ENCODE results near the gene RGS3.

RGS3 gene

DNA sequence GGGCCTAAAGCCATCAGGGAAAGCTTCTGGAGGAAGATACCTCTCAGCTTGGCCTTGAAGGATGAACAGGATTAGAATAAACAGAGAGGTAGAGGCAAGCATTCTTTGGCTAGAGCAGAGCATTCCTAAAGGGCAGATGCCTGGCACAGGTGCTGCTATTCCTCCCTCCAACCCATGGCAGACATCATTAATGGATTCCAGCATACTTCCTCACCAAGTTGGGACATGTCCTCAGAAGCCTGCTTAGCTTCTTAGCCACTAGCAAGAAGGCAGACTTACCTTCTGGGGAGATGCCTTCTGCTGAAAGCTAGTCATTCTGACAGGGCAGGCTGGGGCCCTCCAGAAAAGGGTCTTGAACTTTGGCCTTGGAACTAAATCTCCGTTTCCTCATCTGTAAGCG, 122.0 kb downstream of the RGS3 start:
- no peak for DNase-seq (ENCODE audit: low read depth)

DNA sequence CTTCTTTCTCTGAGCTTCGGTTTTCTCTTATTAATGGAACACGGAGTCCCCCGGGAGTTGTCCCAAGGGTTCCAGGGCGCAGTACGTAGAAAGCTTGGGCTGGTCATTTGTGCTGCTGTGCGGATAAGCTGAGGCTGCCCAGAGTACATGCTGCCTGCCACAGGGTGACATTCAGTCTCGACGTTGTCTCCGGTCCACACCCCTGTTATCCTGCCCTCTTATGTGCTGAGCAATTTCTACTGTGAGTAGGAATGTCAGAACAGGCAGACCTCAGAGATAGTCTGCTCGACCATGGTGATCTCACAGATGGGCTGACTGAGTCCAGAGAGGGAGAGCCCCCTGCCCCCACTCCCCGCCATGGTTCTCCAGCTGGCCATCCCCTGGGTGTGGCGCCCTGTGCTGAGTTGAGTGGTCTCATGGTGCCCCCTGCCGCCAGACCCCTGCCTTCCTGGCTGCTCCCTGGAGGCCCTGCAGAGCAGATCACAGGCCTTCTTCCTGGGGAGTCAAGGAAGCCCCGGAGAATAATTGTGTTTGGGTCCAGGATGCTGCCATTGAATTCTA, 124.0 kb downstream of the RGS3 start:
- no peak for DNase-seq (ENCODE audit: low read depth)

DNA sequence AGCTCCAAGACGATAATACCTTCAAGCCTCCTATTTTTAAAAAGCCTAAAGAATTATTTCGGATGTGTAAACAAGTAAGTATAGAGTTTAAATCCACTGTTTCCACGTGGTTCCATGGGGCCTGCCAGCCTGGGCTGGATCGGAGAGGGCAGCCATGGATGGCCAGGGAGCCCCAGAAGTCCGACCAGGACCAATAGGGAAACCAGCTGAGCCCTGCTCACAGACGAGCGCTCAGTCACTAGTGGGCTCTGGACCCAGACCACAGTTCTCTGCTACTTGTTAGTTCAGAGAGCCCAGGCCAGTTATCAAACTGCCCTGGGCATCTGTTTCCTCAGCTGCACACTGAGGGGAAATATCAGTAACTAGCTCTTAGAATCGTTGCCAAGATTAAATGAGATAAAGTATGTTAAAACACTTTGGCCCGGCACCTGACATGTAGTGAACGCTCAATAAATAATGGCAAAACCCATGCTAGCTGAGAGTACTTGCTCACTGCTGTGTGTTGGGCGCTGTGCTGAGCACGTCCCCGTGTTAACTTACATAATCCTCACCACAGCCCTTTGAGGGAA, 124.8 kb downstream of the RGS3 start:
- DNase-seq (ENCODE audit: low read depth), result no peak

DNA sequence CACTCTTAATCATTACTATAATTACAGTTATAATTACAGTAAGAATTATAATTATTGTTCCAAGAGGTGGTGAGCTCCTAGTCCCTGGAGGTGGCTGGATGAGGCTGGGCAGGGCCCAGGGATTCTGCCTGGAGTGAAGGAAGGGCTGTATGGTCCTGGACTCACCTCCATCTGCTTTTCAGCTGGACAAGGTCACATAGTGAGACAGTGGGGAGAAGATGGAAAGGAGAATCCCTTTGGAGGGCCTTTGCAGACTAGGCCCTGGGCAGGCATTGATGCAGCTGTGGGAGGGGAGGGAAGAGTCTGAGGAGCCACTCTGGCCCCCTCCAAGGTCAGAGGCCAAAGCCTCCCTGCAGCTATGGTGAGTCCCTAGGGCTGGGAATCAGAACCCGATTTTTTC, 125.4 kb downstream of the RGS3 start:
- DNase-seq (ENCODE audit: low read depth), result no peak

DNA sequence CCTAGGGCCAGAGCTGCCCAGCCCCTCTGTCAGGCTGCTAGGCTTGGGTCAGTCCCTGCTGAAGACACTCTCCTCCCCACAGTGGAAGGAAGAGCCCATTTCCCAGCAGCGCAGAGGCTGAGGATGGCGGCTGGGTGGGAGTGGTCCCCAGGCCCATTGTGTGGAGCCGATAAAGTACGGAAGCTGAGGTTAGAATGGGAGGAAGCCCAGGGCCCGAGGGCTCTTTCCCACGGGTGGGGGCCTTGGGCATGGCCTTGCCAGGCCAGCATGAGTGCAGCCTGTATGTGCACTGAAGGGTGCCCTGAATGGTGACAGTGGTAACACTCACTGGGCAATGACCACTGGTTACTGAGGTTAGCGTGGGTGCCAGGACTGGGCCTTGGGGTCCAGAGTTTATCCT, 125.9 kb downstream of the RGS3 start:
- DNase-seq (ENCODE audit: low read depth), result no peak

DNA sequence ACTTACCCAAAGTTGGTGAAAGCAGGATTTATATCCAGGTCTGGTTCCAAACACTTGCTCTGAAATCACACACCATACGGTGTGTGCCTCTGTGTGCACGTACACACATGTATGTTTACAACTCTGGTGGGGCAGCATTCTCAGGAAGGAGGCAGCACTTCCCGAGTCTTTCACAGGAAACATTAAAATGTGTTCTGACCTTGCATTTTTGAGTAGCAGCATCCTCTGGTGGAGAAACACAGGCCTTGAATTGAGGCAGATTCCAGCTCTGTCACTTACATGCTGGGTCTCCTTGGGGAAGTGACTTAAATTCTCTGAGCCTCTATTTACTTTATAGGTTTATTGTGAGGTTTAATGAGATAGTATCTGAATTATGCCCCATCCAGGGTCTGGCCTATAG, 126.4 kb downstream of the RGS3 start:
- no peak for DNase-seq (ENCODE audit: low read depth)

DNA sequence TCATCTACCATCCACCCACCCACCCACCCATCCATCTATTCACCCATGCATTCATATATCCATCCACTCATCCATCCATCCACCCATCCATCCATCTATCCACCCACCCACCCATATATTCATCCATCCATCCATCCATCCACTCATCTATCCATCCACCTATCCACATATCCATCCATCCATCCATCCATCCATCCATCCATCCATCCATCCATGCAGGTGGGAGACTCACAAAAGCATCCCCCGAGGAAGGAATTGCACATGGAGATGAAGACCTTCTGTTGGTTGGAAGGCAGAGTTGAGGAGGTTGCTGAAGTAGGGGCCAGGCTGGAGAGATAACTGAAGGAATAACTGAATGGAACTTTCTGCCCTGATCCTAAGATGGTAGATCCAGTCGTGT, 126.9 kb downstream of the RGS3 start:
- DNase-seq (ENCODE audit: low read depth), result no peak

DNA sequence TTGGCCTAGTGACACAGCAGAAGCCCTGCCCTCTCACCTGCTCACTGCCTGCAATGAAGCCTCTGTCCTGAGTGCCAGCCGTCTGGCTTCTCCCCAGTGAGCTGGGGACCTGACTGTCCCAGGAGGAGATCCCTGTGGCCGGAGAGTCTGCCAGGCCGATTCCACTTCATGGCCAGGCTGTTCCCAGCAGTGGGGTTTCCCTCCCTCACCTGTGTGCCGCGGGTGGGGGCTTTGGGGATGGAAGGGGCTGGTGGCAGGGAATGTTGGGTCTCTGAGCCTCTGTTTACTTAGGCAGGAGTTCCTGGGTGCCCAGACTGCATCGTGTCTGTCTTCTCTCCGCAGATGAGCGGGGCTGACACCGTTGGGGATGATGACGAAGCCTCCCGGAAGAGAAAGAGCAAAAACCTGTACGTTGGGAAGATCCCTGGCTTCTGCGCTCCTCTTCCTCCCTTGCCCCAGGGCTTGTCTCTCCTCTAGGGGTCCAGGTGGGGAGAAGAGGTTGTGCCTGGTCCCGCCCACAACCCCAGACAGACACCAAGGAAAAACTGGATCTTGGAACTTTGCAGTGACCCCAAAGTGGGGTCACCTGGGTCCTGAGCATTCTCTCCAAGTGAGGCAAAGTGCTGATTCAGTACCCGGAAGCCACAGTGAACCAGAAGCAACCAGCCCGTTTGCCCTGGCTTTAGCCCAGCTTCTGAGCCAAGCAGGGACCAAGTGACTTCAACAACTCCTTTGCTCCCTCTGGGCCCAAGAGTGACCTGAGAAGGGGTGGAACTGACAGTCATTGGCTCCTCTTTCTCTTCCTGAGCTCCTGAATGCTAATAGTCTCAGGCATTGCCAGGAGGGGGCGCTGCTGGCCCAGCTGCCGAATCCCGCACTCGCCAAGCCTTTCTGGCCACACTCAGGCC, 127.7 kb downstream of the RGS3 start:
- peak; percentile 51 for DNase-seq (ENCODE audit: low read depth)

DNA sequence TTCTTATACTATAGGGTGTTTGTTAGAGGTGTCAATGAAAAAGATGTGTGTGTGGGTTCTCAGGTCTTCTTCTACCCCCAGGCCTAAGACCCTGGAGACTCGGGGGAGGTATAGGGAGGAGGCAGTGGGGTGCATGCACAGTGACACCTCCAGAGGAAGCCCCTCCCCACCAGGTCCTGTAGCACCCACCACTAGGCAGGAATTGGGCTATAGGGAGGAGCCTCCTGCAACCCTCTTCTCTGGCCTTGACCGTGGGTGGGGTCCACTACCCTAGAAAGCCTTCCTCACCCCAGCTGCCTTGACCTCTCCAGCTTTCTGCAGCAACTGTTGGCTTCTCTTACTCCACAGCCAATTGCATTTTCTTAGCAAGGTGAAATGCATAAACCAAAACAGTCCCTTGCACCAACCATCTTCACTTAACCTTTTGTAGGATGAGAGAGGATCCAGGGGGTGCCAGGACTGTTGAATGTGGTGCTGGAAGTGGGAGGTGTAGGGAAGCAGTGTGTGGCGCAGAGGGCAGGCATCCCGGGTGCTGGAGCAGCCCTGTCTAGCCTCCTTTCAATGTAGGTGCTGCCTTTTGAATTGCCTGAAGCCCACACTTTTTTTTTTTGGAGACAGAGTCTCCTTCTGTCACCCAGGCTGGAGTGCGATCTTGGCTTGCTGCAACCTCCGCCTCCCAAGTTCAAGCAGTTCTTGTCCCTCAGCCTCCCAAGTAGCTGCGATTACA, 128.5 kb downstream of the RGS3 start:
- no peak for DNase-seq (ENCODE audit: low read depth)

DNA sequence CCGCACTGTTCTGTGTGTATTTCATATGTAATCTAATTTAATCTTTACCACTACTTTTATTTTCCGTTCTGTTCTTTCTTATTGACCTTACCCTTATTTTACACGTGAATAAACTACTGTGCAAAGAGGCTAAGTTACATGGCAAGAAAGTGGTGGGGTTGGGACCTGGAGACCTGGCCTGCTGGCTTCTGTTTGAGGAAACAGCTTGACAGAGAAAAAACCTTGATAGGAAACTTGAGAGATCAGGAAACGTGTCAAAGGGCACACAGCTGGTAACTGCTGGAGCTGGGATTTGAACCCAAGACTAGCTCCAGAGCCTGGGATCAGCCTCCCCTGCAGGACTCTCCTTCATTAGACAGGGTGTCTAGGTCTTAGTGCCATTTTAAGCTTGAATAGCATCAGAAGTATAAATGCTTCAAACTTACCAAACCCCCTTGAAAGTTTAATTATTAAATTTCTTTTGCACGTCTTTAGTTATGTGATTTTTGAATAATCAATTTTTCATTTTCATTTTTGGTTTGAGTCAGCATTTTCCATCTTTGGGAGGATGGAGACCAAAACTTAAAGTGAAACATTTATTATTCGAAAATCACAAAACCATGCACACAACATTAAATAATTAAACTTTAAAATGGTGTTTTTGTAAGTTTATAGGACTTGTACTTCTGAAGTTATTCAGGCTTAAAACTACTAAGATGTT, 129.5 kb downstream of the RGS3 start:
- DNase-seq (ENCODE audit: low read depth), result no peak

DNA sequence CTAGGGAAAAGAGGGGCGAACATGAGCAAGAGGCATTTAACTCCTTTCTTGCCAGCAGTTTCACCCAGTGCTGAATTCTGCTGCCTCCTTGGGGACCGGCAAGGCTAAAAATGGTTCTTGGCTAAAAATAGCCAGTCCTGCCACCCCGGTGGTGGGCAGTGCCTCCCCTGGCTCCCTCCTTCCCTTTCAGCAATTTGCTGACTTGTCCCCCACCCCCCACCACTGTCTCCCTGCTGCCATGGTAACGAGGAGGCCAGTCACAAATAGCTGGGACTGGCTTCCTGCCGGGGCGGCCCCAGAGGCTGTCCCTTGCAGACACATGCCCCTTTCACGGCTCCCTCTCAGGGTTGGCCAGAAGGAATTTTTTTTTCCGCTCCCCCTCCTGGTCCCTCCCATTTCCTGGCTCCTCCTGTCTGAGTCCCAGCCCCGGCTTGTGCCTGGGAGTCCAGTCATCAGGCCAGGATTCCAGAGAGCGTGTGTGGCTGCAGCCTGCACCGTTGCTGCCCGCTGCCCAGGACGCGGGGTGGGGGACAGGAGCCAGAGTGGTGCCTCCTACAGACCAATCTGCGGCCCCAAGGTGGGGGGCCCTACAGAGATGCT, 130.3 kb downstream of the RGS3 start:
- DNase-seq (ENCODE audit: low read depth), result no peak

DNA sequence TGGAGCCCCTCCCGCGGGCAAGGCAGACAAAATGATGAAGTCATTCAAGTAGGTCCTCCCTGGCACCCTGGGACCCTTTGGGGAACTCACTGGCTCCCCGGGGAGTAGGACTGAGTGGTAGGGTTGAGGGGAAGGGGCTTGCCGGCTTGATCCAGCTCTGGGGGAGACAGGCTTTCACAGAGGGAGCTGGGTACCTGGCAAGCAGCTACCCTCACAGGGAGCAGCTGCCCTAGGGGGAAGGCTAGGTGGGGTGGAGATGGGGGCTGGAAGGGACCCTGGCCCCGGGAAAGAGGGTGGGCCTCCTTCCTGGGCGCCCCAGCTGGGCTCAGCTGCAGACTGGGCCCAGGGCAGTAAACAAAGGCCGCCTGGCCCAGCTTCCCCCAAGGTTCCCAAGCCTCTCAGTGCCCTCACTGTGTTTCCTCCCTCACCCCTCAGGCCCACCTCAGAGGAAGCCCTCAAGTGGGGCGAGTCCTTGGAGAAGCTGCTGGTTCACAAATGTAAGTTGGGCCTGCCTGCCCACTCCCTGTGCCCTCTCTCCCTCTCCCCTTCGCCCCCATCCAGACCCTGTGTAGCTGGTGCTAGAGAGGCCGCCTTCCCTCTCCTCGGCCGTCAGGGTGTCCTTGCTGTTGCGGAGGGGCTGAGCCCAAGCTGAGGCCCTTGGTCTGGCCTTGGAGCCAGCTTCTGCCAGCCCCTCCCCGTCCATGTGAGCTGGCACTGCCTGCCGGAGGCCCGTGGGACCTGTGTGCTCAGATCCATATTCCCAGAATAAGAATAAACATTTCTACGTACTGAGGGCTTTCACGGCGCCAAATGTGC, 131.2 kb downstream of the RGS3 start:
- DNase-seq (ENCODE audit: low read depth), result no peak

DNA sequence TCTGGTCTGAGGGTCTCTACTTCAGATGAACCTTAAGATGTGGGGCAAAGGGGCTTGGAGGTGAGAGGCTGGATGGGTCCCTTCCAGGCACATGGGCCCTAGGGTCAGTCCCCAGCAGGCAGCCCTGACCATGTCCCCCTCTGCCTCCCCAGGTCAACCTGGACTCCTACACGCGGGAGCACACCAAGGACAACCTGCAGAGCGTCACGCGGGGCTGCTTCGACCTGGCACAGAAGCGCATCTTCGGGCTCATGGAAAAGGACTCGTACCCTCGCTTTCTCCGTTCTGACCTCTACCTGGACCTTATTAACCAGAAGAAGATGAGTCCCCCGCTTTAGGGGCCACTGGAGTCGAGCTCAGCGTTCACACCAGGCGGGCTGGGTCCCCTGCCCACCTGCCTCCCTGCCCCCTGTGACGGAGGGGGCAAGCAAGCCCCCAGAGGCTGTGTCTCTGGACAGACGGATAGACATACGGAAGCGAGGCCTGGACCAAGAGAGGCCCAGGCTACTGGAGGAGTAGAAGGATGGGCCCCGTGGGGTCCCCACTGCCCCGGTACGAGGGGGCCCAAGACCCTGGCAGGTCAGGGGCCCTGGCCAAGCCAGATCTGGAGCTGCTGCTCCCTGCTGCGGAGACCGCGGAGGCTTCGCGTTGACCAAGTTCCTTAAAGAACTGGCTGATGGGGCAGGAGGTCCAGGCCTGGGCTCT, 133.2 kb downstream of the RGS3 start:
- DNase-seq (ENCODE audit: low read depth), result no peak

DNA sequence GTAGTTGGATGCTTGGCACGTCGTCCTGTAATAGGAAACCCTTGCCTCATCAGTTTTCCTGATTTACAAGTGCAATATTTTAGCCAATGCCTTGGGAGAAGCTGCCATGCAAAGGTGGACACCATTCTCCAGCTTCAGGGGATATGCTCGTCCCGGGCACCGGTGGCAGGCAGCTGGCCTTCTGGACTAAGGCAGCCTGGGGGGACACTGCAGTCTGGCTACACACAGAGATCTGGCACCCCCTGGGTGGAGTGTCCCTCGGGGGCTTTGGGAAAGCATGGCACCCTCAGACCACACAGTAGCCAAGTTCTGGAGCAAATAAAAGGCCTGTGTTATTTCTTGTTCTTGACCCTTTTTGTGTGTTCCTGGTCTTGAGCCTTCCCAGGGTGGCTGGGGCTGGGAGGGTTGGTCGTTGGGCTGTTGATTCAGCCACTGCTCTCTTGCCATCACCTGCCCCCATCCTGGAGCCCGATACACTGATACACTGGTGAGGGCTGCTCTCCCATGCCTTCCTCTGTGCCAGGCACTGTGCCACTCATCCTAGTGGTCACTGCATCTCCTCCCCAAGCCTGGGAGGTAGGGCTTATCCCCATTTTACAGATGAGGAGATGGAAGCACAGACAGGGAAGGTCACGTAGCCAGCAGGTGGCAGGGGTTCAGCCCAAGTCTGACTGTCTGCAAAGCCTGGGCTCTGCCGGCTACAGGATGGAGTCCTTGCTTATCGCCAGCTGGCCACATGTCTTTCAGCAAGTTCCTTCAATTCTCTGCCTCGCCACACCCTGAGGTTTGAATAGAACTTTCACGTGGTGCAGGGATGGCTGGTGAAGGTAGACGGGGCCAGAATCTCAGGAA, 134.1 kb downstream of the RGS3 start:
- no peak for DNase-seq (ENCODE audit: low read depth)

DNA sequence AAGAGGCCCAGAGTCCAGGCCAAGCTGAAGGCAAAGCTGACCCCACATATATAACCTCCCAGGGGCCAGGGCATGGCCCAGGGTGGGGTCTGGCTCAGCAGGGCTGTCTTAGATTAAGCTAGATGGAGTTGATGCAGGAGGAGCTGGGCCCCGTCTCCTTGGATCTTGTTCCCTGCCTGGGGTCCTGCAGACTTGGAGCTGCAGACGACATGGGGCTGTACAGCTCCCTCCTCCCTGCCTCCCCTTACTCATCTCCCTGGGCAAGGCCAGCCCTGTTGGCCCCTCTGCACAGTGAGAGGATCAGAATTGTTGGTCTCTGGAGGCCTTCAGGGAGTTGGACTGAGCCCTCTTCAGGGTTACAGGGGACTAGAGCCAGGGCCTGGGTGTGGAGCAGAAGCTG, 134.9 kb downstream of the RGS3 start:
- no peak for DNase-seq (ENCODE audit: low read depth)

DNA sequence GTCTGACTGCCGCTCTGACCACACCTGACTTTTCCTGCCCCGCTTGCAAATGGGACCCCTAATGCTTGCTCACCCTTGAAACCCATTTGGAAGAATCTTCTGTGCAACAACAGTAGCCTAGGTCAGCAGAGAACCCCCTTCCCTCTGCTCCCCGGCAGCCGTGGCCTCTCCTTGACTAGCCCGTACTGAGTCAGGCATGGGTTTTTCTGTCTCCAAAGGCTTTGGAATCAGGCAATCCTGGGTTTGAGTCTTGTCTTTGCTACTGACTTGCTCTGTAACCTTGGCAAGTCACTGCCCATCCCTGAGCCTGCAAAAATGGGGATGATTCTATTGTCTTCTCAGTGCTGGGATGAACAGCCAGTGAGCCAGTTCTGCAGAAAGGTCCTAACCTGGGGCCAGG, 135.4 kb downstream of the RGS3 start:
- no peak for DNase-seq (ENCODE audit: low read depth)

DNA sequence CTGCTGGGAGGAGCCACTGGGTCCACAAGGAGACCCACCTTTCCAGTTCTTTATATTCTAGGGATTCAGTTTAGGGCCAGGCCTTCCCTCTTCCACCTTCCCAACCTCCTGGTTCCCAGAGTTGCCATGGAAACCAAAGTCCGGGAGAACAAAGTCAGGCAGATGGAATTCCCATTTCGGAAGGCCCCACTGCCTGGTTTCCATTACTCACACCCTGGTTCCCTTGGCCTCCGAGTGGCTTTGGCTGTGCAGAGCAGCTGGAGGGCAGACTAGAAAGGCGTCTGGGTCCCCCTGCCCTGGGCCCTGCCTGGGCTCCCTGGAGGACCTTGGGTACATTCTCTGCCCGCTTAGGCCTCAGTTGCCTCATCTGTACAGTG, 136.1 kb downstream of the RGS3 start:
- no peak for DNase-seq (ENCODE audit: low read depth)

DNA sequence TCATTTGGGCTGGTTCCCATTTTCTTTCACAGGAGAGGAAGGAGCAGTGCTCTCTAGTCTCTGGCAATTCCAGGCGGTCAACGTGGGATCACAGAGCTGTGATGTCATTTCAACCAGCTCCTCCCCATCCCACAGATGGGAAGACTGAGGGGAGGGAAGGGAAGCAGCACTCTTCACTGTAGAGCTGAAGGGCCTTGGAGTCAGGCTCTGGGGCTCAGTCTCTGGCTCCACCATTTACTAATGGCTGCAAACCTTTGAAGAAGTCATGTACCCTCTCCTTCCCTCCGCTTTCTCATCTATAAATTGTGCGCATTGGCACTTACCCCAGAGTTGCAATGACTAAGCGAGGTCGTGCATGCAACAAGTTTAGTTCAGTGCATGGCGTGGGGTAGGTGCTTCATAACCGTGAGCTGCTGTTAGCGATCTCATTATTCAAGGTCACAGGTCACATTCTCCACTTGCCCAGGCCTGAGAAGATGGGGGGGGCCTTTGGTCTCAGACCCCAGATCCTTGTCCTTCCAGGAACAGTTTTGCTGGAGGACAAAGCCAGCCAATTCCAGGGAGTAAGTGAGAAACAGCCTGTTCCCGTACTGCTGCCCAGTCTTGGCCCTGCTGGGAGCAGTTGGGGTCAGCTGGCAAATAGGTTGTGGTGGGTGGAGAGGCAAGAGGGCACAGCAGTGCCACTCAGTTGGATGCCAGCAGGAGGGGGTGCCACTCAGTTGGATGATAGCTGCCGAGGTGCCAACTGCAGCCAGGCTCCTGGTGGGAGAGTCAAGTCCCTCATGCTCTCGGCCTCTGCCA, 136.7 kb downstream of the RGS3 start:
- DNase-seq (ENCODE audit: low read depth), result no peak

Data from activated T-cell treated with anti-CD3 and anti-CD28 coated beads for 24 hours (primary cell).